DMS53 (cell line): ENCODE data around the gene TAB2.

ENCODE experiments used
- DNase-seq: peaks from one replicate; lab custom pipeline; 2025; lab: John Stamatoyannopoulos, UW

The TAB2 gene

DNA sequence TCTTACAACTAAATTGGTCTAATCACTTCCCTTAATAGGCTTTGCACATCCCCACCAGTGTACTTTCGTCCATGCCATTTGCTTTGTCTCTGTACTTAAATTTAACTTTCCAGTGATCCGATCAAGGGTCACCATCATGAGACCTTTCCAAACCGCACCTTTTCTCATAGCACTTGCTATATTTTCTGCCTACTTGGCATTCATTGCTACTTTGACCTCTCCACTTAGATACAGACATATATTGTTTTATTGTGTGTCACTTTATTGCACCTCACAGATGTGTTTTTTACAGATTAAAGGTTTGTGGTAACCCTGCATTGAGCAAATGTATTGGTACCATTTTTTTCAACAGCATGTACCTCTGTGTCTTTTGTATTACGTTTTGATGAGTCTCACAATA lies 97.3 kb downstream of the TAB2 start:
- no peak for DNase-seq

DNA sequence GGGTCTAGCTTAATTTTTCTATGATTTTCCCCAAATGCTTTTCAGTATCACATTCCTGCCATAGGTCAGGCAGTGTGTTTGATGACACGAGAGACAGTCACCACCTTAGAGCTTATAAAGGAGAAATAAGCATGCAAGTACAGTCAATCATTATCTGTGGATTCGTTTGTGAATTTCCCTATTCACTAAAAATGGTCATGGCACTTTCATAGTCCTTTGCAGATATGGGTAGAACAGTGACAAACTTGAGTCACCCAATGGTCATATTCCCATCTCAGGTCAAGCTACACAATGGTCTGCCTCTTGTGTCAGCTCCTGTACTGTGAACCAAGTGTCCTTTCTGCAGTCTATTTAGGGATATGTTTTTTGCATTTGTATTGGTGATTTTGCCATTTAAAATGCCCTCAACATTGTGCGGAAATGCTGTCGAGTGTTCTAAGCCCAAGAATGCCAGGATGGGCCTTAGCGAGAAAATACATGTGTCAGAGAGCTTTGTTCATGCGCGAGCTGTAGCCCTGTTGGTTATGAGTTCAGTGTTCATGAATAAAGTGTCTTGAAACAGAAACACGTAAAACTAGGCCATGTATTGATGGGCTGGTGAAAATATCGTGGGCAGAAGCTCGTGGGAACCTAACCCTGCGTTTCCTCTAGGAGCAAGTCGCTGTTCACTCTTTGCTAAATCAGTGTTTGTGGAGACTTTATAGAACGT lies 102.3 kb downstream of the TAB2 start:
- DNase-seq: no peak

DNA sequence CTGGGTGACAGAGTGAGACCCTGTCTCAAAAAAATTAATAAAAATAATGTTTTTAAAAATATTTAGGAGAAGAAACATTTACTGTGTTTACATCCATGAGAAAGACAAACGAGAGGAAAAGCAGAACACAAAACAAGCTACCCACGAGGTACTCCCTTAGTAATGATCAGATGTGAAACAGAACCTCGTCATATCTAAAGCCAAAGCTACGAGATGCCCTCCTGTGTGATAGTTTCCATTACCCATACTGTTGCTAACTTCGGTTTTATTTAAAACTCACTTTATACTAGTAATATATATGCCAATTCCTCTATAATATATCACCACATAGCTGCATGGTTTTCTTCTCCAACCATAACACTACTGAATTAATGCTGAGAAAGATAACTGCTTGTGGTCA lies 103.6 kb downstream of the TAB2 start:
- no peak for DNase-seq

DNA sequence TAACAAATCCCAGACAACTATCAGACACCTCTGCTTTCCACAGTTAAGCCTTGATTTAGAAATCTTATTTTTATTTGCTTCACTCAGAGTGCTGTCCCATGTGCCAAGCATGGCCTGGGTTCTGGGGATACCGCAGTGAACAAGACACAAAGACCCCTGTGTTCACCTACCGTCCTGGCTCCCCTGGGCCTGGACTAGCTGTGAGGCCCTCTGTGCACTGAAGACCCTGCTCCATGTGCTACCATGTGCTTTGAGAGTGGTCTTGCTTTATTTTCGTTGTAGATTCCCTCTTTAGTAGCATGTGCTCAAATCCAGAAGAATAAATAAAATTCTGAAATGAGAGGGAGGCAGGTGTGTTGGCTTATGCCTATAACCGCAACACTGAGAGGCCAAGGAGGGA lies 105.1 kb downstream of the TAB2 start:
- DNase-seq: no peak

DNA sequence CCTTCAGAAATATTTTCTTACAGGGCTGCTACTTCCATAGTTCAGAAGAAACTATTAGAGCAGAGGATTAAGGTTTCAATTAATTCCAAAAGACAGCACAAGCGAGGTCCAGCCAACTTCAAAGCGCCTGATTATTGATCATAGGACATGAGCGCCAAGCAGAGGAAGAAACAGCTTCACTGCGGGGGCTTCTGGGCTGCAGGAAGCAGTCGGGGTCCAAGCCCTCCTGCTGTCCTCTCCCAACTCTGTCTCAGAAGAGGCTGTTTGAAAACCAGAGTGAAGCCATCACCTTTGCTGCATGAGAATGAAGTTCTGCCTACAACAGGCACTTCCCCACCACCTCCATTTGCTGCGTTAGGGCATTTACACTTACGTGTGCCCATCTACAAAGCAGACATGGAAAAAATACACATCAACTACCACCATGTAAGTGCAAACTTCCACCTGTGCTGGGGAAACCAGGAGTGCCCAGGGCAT lies 106.5 kb downstream of the TAB2 start:
- DNase-seq: no peak

DNA sequence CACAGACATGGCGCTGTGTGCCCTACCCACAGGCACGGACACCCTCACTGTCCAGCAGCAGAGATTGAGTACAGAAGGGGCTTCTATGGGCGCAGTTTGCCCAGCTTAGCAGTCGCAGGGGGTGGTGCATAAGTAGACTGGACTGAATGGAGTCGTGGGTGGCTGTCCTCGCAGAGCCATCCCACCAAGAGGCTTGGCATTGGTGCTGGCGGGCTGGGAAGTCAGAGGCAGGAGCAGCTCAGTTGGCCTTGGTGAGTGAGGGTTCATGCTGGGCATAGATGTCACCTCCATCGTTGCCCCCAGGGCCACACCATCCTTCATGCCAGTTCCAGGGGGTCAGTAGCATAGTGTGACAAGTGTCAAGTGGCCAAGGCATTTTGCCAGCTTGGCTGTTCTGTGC lies 107.7 kb downstream of the TAB2 start:
- no peak for DNase-seq

DNA sequence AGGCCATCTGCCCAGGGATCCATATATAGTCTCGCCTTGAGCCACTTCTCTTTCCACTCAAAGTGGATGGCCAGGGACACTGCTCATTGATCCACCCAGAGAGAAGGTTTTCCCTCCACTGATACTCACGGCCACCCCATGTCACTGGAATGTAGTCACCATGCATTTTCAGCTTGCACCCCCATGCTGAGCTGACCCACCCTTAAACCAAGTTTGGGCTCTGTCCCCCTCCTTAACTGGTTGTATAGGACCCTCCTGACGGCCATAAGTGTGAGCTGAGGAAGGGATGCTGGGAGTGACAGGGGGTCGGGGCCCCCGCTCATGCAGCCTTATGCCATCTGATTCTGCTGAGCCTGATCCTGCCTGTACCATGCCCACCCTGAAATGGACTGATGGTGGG lies 108.2 kb downstream of the TAB2 start:
- no peak for DNase-seq

DNA sequence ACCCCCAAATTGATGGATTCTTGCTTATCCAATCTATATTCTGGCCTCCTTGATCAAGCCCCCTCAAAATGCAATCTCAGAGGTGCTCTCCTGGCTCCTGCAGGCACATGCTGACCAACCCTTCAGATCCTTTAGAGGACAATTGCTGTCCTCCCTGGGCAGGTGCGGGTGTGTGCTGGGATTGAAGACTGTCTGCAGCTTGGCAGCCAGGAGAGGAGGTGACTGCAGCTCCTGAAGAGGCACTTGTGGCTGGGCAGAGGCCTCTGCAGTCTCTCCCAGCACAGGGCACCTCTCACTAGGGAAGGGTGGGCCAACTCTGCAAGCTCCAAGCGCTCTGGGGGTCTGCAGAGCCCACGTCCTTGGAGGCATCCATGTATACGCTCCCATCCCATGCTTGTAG lies 111.1 kb downstream of the TAB2 start:
- no peak for DNase-seq

DNA sequence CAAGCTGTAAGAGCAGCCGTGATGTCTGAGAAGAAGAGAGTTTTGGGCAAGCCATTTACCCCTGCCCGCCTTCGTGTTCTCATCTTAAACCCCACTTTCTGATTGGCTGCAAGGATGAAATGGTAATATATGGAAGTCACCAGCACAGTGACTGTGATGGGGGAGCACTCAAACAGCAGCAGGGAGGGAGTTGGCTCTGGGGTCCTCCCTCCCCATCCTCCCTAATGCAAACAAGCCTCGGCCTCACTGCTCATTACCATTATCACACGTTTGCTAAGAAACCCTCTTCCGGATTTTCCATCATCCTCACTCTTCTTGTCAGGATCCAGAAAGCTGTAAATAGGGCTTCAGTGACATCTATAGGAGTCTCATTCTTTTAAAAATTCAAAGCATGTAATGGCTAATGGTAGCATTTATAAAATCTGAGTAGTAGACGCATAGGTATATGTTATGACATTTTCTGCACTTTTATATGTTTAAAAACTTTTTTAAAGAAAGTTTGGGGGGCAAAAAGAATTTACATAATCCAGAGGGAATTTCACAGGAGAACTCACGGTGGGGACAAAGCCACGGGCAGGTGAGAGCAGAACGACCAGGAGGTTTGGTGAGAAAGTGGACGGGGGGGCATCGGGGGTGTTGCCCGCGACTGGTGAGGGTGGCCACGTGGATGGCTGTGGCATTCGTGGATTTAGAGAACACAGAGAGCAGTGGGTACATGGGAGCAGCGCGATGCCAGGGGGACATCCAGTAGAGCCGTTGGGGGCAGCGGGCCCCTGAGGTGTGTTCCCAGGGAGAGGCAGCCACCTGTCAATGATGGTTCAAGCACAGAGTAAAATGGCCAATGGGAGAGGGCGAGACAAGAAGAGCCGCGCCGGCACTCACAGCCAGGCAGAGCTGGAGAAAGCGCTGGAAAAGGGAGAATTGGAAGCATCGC lies 112.2 kb downstream of the TAB2 start:
- no peak for DNase-seq

DNA sequence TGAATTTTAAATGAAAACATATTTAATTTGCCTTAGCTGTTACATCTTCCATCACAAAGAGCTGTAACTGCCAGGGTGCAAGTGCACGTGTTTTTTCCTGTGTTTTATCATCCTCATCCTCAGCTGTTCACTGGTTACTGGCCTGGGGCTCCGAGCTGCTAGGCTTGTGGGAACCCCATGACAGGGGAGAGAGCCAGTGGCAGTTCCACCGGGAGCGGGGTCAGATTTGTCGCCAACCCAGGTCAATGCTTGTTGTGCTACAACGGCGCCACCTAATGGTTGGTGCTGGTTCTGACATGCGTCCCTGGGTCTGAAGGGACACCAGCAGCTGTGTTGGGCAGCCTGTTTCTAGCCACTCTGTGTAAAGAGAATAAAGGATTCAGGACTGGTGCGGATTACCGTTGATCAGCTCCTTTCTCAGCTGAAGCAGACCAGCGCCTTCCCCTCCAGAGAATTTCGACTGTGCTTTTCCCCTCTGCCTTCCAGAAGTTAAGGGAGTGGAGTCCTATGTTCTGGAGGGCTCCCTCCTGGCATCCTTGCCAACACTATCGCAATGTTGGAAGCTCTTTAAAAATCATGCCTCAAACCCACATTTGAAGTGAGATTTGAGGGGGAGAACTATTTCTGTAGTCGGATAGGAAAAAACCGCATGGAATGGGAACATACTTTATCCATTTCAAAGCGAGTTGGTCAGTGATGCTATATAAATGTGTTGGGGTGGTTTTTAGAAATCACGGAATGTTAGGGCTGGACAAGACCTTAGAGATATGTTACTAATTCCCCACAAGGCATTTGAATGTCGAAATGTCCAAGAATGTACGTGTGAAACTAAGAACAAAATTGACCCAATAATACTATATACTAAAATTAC lies 114.6 kb downstream of the TAB2 start:
- peak; percentile 87 for DNase-seq

DNA sequence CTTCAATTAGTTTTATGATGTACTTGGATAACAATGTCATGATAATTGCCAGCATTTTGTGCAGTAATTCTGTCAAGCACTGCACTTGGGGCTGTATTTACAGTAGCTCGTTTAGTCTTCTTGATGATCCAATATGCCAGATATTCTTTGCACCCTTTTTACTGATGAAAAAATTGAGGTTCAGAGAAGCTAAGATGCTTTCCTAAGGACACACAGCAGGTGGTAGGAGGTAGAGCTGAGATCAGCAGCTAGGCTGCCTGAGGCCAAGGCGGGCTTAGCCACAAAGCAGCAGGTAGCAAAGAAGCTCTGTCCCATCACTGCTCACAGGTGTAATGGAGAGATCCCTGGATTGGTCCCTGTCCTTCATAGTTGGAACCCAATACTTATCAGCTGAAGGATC lies 115.9 kb downstream of the TAB2 start:
- DNase-seq: no peak

DNA sequence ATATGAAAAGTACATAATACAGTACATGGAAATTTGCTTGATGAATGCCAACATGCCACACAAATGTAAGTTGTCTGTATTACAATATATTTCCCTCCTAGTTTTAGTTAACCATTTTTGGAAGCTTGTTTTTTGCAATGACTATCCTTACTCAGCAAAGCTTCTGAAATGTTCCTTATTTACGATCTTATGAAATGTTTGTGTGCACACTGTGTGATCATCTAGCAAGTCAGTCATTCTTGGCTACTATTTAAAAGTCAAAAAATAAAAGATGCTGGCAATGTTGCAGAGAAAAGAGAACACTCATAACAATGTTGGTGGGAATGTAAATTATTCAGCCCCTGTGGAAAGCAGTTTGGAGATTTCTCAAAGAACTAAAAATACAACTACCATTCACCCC lies 116.4 kb downstream of the TAB2 start:
- no peak for DNase-seq

DNA sequence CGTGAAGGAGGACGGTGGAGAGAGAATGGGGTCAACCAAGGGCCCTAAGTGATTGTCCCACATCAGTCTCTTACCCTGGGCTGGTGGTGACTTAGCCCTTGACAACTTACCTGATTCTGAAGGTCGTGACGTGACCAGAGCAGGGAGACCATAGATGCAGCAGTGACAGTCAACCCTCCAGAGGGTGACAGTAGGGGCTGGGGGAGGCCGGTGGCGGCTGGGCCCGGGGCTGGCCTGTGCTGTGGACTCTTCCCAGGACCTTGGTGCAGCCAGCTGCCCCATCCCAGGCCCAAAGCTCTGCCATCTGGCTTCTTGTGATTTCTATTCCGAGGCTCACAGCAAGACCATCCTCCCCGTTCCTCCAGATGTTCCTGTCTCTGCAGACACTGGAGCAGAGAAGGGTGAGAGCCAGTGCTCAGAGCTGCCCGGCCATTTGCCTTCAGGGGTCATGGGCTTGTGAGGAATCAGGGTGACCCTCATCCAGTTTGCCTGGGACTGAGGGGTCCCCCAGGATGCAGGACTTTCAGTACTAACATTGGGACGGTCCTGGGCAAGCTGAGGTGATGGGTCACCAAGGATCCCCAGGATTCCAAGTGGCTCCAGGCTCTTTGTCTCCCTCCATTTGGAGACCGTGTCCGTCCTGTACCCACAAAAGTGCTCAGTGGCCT lies 118.5 kb downstream of the TAB2 start:
- DNase-seq: no peak

DNA sequence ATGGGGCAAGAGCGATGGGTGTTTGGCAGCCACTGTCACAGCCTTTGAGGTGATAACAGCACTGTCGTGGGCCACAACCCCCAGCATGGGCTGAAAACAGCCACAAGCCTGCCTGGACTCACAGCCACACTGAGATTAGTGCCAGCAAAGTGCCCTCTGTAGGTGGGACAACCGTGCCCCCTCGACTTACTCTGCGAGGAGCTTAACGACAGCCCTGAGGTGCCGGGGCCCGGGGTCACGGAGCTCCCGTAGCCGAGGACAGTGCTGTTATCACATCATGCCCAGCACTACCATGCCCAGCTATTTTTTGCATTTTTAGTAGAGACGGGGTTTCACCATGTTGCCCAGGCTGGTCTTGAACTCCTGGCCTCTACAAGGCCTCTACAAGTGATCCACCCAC lies 119.1 kb downstream of the TAB2 start:
- no peak for DNase-seq

DNA sequence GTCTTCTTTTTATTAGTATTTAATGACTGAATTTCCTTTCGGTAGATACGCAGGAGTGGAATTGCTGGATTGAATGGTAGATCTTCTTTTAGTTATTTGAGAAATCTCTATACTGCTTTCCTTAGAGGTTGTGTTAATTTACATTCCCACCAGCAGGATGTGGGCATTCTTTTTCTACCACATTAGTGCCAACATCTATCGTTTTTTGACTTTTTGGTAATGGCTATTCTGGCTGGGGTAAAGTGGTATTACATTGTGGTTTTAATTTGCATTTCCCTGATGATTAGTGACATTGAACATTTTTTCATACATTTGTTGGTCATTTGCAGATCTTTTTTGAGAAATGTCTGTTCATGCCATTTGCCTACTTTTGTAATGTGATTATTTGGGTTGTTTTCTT lies 119.7 kb downstream of the TAB2 start:
- DNase-seq: no peak

DNA sequence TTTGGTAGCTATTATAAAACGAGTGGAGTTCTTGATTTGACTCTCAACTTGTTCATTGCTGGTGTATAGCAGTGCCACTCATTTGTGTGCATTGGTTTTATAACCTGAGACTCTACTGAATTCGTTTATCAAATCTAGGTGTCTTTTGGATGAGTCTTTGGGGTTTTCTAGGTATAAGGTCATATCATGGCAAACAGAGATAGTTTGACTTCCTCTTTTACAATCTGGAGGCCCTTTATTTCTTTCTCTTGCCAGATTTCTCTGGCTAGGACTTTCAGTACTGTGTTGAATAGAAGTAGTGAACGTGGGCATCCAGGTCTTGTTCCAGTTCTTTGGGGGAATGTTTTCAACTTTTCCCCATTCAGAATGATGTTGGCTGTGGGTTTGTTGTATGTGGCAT lies 121.3 kb downstream of the TAB2 start:
- no peak for DNase-seq

DNA sequence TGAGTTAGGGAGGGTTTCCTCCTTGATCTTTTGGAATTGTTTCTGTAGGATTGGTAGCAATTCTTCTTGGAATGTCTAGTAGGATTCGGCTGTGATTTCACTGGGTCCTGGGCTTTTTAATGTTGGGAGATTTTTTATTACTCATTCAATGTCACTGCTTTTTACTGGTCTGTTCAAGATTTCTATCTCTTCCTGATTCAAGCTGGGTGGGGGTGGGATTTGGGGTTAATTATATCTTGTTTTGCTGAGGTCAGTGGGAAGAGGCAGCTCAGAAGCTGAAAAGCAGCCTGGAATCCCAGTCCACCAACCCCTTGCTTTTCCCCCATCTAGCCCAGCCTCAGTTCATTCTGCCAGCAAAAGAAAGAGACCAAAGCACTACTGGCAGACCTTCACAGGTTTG lies 122.1 kb downstream of the TAB2 start:
- no peak for DNase-seq

DNA sequence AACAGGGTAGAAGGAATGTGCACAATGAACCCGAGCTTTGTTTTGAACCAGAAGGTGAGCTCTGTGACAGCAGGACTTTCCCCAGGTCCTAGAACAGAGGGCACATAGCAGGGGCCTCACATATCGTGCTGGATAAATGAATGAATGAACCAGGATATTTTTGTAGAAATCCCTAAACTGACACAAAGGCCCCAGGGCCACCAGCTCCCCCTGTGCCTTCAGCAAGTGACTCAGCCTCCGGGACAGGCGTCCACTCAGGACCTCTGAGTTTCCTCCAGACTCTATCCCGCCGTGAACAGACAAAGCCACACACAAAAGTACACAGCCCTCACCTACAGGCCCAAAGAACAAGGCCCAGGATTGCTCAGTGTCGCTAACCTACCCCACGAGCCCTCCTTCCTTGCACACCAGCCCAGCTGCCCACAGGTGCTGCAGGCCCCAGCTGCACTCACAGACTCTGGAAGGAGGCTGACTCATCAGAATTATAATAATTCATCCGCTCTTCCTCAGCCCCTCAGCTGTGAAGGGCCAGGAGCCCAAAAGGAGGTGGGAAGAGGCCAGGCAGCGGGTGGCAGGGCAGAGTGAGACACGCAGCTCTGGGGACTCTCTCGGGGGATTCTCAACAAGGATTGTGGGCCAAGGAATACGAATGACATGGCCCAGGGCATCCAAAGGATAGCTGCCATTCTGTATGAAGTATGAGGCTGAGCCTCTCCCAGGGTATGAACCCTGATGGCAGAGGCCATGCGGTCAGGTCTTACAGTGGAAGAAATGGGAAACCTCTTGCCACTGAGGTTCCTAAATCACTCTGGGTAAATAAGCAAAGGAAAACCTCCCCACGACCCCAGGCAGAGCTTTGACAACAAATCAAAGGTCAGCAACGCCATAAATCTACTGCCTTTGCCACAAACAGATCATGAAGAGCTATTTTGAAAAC lies 123.5 kb downstream of the TAB2 start:
- peak; percentile 11 for DNase-seq

DNA sequence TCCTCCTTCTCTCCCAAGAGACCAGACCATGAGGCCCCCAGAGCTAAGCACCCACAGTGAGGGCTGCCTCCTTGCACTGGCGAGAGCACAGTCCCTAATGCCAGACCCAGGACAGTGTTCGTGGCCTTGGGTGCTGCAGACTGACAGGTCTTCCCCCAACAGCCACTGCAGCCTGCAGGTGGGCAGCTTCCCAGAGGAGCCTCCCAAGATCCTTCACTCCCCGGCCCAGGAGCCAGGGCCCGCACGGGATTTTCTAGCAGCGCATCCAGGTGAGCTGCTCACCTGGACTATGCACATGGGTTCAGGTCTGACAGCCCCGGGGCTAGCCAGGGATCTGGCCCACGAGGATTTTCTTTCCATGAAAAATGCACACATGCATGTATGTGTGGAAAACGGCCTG lies 124.2 kb downstream of the TAB2 start:
- no peak for DNase-seq

DNA sequence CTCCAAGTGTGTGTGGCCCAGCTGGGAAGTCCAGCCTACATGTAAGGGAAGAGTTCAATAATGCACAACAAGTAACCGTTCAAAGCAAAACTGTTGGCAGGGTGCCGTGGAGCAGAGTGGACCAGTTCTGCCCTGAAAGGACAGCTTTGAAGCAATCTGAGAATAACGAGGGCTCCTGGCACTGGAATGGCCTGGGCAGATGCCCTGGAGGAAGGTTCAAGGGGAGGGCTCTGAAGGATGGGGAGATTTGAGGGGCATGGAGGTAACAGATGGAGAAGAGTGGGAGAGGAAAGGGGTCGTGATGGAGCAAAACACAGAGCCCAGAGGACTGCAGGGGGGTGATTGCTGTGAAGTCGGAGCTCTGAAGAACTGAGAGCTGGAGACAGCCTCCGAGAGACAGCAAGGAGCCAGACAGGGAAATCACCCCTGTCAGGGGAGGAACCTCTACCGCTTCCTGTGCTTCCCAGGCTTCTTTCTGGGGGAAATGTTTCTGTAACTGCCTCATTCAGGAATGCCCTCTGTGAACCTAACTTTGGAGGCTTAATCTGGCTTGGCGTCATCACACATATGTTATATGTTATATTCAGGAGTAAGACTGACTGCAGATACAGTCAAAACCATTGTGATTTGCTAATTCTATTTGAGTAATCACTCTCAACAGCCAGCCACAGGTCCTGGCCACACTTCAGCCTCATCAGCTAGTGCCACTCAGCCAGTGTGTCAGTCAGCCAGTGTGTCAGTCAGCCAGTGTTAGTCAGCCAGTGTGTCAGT lies 126.1 kb downstream of the TAB2 start:
- no peak for DNase-seq
